Panc1 (cell line): ENCODE measurements around the gene PALD1.

Experiments used
- POLR2AphosphoS5 ChIP-seq: IDR thresholded peaks from 2 replicates; pipeline ENCODE4 v1.6.1; 2012; ENCODE audit warnings: mild to moderate bottlenecking, low read depth, low read length, moderate library complexity
- TF ChIP-seq, protein P1 (sequence below): fragments of 450-650 bp; IDR thresholded peaks from 2 replicates; pipeline ENCODE4 v1.5.1; 2017; ENCODE audit warnings: mild to moderate bottlenecking
- TF ChIP-seq, protein P2 (sequence below), 2 experiments: IDR thresholded peaks; 2 replicates each; pipeline ENCODE4 v1.6.1; 2011 to 2012; ENCODE audit warnings: low read depth in 2 of 2, control low read depth in 1 of 2, low read length in 1 of 2, mild to moderate bottlenecking in 1 of 2, moderate library complexity in 1 of 2; ENCODE audit not compliant: insufficient read depth in 1 of 2

GRCh38 chr10:70493660-70494234 is 15.2 kb downstream of the PALD1 start:
- TF ChIP-seq, protein P1, sequence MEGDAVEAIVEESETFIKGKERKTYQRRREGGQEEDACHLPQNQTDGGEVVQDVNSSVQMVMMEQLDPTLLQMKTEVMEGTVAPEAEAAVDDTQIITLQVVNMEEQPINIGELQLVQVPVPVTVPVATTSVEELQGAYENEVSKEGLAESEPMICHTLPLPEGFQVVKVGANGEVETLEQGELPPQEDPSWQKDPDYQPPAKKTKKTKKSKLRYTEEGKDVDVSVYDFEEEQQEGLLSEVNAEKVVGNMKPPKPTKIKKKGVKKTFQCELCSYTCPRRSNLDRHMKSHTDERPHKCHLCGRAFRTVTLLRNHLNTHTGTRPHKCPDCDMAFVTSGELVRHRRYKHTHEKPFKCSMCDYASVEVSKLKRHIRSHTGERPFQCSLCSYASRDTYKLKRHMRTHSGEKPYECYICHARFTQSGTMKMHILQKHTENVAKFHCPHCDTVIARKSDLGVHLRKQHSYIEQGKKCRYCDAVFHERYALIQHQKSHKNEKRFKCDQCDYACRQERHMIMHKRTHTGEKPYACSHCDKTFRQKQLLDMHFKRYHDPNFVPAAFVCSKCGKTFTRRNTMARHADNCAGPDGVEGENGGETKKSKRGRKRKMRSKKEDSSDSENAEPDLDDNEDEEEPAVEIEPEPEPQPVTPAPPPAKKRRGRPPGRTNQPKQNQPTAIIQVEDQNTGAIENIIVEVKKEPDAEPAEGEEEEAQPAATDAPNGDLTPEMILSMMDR: no peak
- no peak for TF ChIP-seq POLR2AphosphoS5
- TF ChIP-seq, protein P2, sequence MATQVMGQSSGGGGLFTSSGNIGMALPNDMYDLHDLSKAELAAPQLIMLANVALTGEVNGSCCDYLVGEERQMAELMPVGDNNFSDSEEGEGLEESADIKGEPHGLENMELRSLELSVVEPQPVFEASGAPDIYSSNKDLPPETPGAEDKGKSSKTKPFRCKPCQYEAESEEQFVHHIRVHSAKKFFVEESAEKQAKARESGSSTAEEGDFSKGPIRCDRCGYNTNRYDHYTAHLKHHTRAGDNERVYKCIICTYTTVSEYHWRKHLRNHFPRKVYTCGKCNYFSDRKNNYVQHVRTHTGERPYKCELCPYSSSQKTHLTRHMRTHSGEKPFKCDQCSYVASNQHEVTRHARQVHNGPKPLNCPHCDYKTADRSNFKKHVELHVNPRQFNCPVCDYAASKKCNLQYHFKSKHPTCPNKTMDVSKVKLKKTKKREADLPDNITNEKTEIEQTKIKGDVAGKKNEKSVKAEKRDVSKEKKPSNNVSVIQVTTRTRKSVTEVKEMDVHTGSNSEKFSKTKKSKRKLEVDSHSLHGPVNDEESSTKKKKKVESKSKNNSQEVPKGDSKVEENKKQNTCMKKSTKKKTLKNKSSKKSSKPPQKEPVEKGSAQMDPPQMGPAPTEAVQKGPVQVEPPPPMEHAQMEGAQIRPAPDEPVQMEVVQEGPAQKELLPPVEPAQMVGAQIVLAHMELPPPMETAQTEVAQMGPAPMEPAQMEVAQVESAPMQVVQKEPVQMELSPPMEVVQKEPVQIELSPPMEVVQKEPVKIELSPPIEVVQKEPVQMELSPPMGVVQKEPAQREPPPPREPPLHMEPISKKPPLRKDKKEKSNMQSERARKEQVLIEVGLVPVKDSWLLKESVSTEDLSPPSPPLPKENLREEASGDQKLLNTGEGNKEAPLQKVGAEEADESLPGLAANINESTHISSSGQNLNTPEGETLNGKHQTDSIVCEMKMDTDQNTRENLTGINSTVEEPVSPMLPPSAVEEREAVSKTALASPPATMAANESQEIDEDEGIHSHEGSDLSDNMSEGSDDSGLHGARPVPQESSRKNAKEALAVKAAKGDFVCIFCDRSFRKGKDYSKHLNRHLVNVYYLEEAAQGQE (IDR thresholded peaks at IDR 0.05; ENCODE audit: insufficient read depth in 1 of 2, low read depth in 2 of 2, low read length in 1 of 2): no peak
